Duodenal mucosa (tissue), 2 donors: ENCODE results near the gene CALR3.

ENCODE experiments used
- H3K27ac ChIP-seq: one replicate; pipeline ENCODE4 v1.7.0; 2013; ENCODE audit warnings: low read depth, low read length
- H3K27me3 ChIP-seq, 2 donors: one replicate each; pipeline ENCODE4 v1.7.0; 2013; ENCODE audit warnings: low read length in 2 of 2, control low read depth in 1 of 2; ENCODE audit not compliant: insufficient read depth in 2 of 2, control insufficient read depth in 1 of 2
- H3K36me3 ChIP-seq, 2 donors: one replicate each; pipeline ENCODE4 v1.7.0; 2013; ENCODE audit warnings: low read length in 2 of 2, control low read depth in 1 of 2; ENCODE audit not compliant: insufficient read depth in 2 of 2, control insufficient read depth in 1 of 2
- H3K4me1 ChIP-seq, 2 donors: one replicate each; pipeline ENCODE4 v1.7.0; 2013; ENCODE audit warnings: low read length in 2 of 2, control low read depth in 1 of 2; ENCODE audit not compliant: insufficient read depth in 2 of 2, control insufficient read depth in 1 of 2
- H3K4me3 ChIP-seq, 2 donors: one replicate each; pipeline ENCODE4 v1.7.0; 2013; ENCODE audit warnings: low read length in 2 of 2, low read depth in 1 of 2
- H3K9ac ChIP-seq, 2 donors: one replicate each; pipeline ENCODE4 v1.7.0; 2013; ENCODE audit warnings: low read length in 2 of 2, low read depth in 1 of 2
- H3K9me3 ChIP-seq, 2 donors: one replicate each; pipeline ENCODE4 v1.7.0; 2013; ENCODE audit warnings: low read length in 2 of 2, control low read depth in 1 of 2; ENCODE audit not compliant: control insufficient read depth in 1 of 2

Gene CALR3

DNA sequence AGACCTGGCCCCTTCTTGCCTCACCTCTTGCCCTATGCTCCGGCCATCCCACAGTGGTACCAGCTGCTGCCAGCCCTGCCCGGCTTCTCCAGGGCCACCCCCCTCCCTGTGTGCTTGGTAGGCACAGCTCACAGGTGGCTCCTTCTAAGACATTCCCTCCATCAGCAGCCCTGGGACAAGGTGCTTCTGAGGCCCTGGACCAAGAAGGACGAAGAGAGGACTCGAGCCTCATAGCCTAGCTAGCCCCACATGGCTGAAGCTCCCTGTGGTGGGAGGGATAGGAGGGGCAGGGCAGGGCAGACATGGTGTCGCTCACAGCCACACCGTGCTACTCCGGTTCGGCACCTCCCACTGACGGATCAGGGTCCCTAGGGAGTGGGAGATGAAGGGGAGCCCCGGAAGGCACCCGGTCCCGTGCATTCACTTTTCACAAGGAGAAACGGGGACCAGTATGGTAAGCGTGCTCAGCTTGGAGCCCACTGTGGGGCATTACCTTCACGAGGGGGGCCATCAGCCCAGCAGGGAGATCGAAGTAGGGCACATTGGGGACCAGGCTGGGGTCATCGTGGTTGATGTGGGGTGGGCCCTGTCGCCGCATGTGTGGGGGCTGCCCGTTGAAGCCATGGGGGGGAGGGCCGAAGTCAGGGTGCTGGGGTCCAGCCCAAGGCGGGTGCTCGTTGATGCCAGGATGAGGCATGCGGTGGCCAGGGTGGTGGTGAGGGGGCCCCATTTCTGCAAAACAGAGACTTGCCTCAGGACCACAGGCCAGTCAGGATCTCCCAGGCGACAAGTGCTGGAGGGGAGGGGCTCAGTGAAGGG lies 26.8 kb upstream of the CALR3 start:
- H3K36me3 ChIP-seq: peaks cover 58 to 88% of the 10 kb centered on the region in 2 donors

DNA sequence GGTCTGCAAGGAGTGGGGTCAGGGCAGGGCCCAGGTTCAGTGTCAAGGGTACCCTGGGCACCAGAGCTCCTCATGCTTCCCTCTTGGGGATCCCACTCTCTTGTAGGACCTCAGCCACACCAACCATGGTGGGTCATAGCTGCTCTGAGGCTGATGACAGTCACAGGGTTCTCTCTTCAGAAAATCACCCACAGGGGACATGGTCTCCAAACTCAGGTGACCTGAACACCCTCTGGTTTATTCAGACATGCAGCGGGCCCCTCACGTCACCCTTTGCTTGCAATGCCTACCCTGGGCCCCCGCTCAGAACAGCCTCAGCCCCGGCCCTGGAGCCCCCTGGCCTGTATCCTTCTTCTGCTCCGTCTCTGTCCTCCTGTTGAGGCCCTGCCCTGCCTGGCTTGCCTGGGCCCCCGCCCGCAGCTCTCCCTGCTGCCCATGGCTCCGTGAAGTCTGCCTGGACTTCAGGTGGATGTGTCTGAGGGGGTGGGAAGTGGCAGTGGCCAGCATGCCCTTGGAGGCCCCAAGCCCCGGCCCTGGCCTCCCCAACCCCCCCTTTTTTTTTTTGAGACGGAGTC lies 25.8 kb upstream of the CALR3 start:
- Histone ChIP-seq H3K27ac (no peak overlapping the region), H3K9me3 (no peaks in the 10 kb centered on the region), H3K27me3 (no peaks in the 10 kb centered on the region), H3K36me3 (peaks cover 56 to 88% of the 10 kb centered on the region in 2 donors), H3K4me3 (no peak overlapping the region), H3K4me1 (peaks cover 0 to 8% of the 10 kb centered on the region in 2 donors), H3K9ac (no peak overlapping the region)

More for the DNA sequence above, 26.8 kb upstream of the CALR3 start:
- no peaks in the 10 kb centered on the region for H3K4me1 ChIP-seq
- no peak overlapping the region for H3K27ac ChIP-seq
- H3K4me3 ChIP-seq: no peak overlapping the region
- H3K27me3 ChIP-seq: no peaks in the 10 kb centered on the region
- H3K9me3 ChIP-seq: no peaks in the 10 kb centered on the region
- no peak overlapping the region for H3K9ac ChIP-seq

DNA sequence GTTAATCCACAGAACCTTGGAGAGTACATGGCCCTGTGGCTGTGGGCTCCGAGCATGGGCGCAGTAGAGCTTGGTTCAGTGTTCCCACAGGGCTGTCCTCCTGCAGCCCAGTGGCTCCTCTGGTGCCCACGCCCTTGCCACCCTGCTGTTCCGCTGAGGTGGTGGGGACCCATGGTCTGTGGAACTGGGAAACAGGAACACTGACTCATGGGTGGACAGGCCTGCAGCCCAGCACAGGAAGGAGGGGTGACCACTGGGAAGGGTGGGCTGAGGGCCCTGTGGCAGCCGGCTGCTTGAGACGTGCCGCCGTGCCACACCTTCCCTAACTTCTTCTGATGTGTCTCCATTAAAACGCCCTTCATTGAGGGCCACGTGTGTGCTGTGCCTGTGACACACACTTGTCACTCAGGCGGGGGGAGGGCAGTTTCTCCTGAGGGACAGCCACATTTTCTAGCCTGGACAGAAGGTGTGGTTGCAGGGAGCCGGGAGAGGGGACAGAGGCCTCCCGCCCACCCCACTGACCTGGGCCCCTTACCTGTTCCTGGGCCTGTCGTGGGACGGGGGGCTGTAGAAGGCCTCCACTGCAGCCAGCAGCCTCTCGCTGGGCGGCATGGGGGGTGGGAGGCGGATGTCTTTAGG lies 25.1 kb upstream of the CALR3 start:
- Histone ChIP-seq H3K9me3 (no peaks in the 10 kb centered on the region), H3K9ac (no peak overlapping the region), H3K4me3 (no peak overlapping the region), H3K36me3 (peaks cover 56 to 85% of the 10 kb centered on the region in 2 donors), H3K27ac (no peak overlapping the region), H3K4me1 (peaks cover 0 to 11% of the 10 kb centered on the region in 2 donors), H3K27me3 (no peaks in the 10 kb centered on the region)

DNA sequence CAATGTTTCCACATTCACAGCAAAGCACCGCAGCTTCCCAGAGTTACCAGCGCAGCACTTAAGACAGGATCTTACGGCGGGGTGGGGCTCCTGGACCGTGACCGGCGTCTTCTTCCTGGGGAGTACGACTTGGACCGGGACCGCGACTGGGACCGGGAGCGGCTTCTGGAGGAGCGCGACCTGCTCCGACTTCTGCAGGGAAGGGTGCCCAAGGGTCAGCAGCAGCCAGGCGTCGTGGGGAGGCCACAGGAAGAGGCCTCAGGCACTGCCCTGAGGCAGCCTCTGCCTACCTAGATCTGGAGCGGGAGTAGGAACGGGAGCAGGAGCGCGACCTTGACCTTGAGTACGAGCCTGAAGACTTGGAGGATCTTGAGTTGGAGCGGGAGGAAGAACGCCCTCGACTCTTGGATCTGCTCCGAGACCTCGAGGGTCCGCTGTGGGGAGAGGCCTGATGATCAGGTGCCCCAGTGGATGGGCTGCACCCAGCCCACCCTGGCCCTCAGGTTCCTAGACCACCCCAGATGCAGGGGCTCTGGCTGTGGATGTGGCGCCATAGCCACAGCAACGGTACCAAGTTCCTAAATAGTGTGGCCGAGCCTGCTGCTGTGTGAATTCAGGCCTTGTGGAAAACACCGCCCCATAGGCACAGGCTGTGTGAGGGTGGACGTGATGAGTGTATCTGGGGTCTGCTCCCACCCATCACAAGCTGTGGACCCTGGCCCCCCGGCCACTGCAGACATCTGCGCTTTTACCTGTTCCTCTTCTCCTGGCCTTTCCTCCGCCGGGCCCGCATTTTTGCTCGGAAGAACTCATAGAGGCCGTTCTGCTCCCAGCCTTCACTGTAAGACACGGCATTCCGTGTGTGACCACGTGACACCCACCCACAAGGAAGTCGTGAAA lies 24.4 kb upstream of the CALR3 start:
- Histone ChIP-seq H3K9me3 (no peaks in the 10 kb centered on the region), H3K36me3 (peaks cover 53 to 77% of the 10 kb centered on the region in 2 donors), H3K27me3 (no peaks in the 10 kb centered on the region), H3K27ac (no peak overlapping the region), H3K4me1 (peaks cover 0 to 11% of the 10 kb centered on the region in 2 donors), H3K4me3 (no peak overlapping the region), H3K9ac (no peak overlapping the region)

DNA sequence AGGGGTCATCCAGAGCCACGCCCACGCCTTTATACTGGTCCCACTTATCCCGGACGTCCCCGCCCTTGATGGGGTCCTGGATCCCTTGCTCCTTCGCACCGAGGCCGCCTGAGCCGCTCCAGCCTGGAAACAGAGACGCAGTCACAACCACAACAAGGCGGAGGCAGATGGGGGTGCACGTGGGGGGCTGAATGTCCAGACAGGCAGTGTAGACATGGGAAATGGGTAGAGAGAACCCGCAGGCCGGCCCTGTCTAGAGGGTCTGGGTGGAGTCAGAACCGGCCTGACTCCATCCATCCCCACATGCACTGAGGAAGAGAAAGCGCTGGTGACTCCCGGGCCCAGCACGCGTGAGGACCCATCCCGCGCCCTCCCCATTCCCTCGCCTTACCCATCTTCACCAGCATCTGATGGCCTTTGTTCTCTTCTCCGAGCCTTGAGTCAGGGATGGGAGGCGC lies 23.3 kb upstream of the CALR3 start:
- H3K9me3 ChIP-seq: no peaks in the 10 kb centered on the region
- H3K4me1 ChIP-seq: peaks cover 0 to 11% of the 10 kb centered on the region in 2 donors
- H3K9ac ChIP-seq: no peak overlapping the region
- H3K36me3 ChIP-seq: peaks cover 47 to 72% of the 10 kb centered on the region in 2 donors
- no peak overlapping the region for H3K4me3 ChIP-seq
- no peak overlapping the region for H3K27ac ChIP-seq
- H3K27me3 ChIP-seq: no peaks in the 10 kb centered on the region

DNA sequence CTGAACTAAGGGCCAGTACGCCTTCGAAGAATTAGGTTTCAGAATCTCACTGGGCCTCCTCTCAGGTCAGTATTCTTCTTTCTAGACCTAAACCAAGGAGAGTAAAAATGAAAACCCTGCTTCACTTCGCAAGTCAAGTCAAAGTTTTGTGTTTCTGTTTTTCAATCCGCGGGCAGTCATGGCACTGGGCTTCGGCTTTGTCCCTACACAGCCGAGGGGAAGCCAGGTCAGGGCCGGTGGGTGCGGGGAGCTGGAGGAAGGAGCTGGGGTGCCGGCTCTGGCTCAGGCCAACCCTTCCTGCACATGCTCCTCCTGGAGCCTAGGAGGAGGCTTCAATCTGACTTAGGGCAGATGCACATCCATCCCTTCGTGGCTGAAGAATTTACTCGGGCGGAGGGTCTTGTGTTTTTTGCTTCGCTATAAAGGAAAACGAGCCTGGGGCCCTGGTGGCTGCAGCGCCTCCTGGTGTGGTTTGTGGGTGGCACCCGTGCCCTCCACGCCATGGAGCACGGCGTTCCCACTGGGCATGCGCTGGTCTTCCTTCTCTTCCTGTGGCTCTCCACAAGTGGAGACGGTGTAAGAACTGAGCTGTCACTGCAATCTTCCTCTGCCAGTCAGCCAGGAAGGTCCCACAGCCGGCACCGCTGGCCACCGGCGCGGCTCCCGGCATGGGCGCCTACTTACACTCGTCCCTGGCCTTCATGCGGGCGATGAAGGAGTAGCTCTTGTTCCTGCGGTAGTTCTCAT lies 22.7 kb upstream of the CALR3 start:
- Histone ChIP-seq H3K36me3 (peaks cover 46 to 66% of the 10 kb centered on the region in 2 donors), H3K9me3 (no peaks in the 10 kb centered on the region), H3K9ac (no peak overlapping the region), H3K27ac (no peak overlapping the region), H3K4me3 (no peak overlapping the region), H3K4me1 (peaks cover 0 to 11% of the 10 kb centered on the region in 2 donors), H3K27me3 (no peaks in the 10 kb centered on the region)

DNA sequence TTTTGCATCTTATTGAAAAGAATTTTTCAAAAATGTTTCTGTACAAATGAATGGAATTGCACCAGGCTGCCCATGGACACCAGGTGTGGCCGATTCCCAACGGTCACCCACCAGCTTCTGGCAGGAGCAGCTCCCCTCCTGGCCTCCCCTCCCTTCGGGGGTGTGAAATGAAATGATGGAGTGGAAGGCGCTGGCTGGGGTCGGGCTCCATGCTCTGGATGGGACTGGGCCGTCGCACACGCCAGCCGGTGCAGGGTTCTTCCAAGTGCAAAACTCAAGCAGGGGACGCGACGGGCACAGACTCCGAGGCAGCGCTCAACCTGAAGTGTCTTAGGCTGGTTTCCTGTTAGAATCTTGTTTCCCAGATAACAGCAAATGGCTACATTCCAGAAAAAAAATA lies 22.1 kb upstream of the CALR3 start:
- no peak overlapping the region for H3K4me3 ChIP-seq
- peaks cover 0 to 11% of the 10 kb centered on the region in 2 donors for H3K4me1 ChIP-seq
- no peak overlapping the region for H3K27ac ChIP-seq
- H3K36me3 ChIP-seq: peaks cover 41 to 62% of the 10 kb centered on the region in 2 donors
- H3K27me3 ChIP-seq: no peaks in the 10 kb centered on the region
- no peak overlapping the region for H3K9ac ChIP-seq
- no peaks in the 10 kb centered on the region for H3K9me3 ChIP-seq

DNA sequence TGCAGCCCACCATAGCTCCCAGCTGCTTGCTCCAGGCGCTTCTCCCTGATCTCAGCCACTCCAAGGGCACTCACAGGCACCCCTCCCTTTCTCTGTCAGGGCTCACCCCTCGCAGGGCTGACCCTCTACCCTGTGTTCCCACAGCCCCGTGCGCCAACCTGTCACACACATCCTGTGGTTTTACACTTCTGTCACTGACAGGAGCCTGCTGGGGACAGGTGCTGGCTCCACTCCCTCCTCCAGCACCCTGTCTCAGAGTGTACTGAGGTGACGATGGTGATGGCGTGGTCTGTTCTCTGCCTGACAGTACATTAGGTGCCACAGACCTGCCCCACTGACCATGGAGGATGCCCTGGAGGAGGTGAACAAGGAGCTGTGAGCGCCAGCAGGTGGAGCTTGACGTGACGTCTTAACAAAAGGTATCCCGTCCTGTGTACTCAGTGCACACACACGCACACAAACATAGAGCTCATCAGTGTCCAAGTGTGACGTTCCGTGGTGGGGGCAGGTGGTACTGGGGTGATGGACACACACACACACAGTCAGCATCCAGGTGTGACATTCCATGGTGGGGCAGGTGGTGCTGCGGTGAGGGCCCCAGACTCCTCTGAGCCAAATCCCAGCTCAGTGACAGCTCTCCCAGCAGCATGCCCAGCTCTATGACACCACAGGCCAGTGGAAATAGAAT lies 21.1 kb upstream of the CALR3 start:
- Histone ChIP-seq H3K27ac (no peak overlapping the region), H3K27me3 (no peaks in the 10 kb centered on the region), H3K4me1 (peaks cover 0 to 11% of the 10 kb centered on the region in 2 donors), H3K36me3 (peaks cover 41 to 58% of the 10 kb centered on the region in 2 donors), H3K9me3 (no peaks in the 10 kb centered on the region), H3K4me3 (no peak overlapping the region), H3K9ac (no peak overlapping the region)

DNA sequence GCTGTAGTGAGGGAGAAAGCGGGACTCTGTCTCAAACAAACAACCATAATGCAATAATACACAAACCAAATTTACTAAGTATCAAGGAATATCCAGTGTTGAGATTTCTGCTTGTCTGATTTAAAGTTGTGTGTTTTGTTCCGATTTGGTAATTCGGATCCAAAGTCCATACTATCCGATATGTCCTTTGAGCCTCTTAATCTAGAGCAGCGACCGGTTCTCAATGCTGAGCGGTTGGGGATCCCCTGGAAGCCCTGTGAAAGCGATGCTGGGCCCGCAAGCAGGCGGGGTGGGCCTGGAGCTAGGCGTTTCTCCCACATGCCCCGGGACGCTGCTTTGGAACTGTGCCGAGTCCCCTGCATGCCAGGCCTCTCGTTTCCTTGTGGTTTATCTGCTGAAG lies 20.4 kb upstream of the CALR3 start:
- Histone ChIP-seq H3K27ac (no peak overlapping the region), H3K27me3 (no peaks in the 10 kb centered on the region), H3K4me1 (peaks cover 0 to 11% of the 10 kb centered on the region in 2 donors), H3K36me3 (peaks cover 40 to 53% of the 10 kb centered on the region in 2 donors), H3K9me3 (no peaks in the 10 kb centered on the region), H3K9ac (no peak overlapping the region), H3K4me3 (no peak overlapping the region)
